Measurements from ENCODE around the gene MAPK1IP1L. TPM values are rescaled to one million over a fixed set of nuclear protein-coding genes. Genes with fewer than 3 reads are reported as not detected.

MAPK1IP1L gene
- total RNA-seq, 1 donor, result 96.1 TPM

DNA sequence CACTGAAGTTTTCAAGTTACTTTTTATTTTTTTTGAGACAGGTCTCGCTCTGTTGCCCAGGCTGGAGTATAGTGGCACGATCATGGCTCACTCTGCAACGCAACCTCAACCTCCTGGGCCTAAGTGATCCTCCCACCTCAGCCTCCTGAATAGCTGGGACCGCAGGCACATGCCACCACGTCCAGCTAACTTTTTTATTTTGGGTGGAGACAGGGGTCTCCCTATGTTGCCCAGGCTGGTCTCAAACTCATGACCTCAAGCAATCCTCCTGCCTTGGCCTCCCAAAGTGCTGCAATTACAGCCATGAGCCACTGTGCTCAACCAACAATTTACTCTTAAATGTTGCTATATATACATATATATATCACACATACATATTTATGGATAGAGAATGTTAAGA, 50.3 kb downstream of the MAPK1IP1L start:
- Histone ChIP-seq H3K27me3 (ENCODE audit: insufficient read depth, low read length) (no peaks in the 10 kb centered on the region), H3K9me3 (ENCODE audit: low read depth, low read length) (no peaks in the 10 kb centered on the region), H3K4me1 (ENCODE audit: insufficient read depth, low read length) (peaks cover 67% of the 10 kb centered on the region), H3K4me3 (ENCODE audit: low read length) (no peak overlapping the region)

DNA sequence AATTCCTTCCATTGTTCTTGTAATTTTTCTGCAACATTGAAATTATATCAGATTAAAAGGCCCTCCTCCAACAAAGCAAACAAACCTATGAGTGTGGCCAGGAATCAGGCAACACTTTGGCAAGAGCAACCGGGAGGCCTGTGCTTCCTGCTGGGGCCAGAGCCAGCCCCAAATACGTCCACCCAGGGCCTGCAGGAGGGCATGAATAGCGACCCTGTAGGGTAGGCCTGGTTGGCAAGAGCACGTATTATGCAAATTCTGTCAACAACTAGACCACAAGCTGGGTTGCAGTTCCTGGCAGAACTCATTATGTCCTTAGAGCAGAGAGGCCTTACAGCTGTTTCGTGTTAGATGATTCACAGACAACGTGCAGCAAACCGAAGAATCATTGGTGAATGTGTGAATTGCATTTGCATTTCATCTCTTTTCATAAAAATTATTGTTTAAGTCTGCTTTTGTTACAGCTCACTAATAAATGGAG, 50.7 kb downstream of the MAPK1IP1L start:
- no peak overlapping the region for H3K4me3 ChIP-seq (ENCODE audit: low read length)
- H3K27me3 ChIP-seq (ENCODE audit: insufficient read depth, low read length), result no peaks in the 10 kb centered on the region
- peaks cover 71% of the 10 kb centered on the region for H3K4me1 ChIP-seq (ENCODE audit: insufficient read depth, low read length)
- H3K9me3 ChIP-seq (ENCODE audit: low read depth, low read length), result no peaks in the 10 kb centered on the region

DNA sequence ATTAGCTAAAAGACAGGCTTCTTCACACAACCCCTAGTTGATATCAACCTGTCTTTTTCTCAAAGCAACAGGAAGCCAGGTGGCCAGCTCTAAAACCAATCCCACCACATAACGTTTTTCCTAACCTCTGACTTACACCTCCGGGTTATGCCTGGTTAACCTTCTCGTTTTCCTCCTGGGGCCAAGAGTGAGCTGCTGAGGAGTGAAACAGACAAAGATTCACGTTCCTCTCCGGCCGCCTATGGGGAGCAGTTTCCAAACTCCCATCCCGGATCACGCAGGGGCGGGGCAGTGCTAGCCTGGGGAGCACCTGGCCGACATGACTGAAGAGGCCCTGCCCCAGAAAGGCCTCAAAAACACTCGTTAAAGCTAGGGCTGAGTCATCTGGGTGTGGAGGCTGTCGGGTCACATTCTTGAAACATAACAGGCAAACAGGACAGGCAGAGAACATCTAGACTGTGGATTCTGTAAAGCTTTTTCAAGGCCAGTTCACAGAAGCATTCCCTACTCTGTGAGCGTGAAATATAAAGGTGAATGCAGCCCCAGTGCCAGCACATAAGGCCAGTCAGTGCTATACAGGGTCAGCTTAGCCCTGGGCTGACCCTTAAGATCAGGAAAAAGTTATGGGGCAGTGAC, 51.7 kb downstream of the MAPK1IP1L start:
- peaks cover 71% of the 10 kb centered on the region for H3K4me1 ChIP-seq (ENCODE audit: insufficient read depth, low read length)
- H3K27me3 ChIP-seq (ENCODE audit: insufficient read depth, low read length), result no peaks in the 10 kb centered on the region
- H3K4me3 ChIP-seq (ENCODE audit: low read length), result no peak overlapping the region
- H3K9me3 ChIP-seq (ENCODE audit: low read depth, low read length), result no peaks in the 10 kb centered on the region

DNA sequence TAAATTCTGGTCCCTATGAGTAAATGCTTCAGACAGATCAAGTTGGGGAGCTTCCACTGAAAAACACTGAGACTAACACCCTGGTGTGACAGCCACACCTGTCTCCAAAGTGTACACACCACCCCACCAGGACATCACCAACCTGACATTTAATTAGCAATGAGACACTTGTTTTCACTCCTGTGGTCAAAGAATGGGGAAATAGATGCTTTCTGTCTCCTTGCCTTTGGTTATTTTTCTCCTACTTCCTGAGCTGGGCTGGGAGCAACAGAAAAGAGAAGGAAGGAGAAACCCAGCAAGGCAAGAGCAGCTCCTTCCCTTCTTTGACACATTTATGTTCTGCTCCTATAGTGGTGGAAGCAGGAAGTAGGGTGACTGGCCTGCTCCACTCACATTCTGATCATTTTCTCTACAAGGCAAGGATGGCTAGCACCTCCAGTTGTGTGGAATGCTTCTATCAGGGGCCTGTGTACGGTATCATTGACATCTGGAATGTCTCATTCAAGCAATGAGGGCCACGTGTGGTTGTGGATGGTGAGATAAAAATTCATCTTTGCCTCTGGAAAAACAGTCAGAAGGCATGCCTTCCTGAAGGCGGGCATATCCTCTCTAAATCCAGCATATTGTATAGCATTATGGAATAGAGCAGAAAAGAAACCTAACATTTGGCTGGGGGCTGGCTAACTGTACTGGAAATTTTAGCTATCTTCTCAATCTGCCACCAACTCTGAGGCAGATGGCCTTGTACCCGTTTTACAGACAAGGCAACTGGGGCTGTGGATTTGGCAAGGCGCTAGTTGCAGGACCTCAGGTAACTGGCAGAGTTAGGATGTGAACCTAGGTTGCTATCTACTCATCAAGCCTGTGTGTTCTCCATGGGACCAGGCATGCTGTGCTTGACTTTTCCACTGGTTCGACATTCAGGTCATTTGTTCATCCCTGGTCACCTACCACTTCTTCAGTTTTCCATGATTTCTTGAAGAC, 52.8 kb downstream of the MAPK1IP1L start:
- Histone ChIP-seq H3K27me3 (ENCODE audit: insufficient read depth, low read length) (no peaks in the 10 kb centered on the region), H3K4me1 (ENCODE audit: insufficient read depth, low read length) (peaks cover 71% of the 10 kb centered on the region), H3K9me3 (ENCODE audit: low read depth, low read length) (no peaks in the 10 kb centered on the region), H3K4me3 (ENCODE audit: low read length) (no peak overlapping the region)

DNA sequence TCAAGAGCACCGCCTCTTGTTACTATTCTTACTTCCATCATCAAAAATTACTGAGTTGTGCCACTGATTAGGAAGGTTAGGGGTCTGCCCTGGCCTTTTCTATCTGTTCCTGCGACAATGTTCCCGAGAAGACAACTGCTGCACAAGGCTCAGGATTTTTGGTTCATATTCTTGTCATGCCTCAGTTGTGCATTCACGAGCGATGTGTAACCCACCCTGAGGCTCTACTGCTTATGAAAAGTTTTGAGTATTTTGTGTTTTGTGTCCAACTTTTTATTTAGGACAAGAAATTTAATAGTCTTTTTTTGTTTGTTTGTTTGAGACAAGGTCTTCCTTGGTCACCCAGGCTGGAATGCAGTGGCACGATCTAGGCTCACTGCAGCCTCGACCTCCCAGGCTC, 54.5 kb downstream of the MAPK1IP1L start:
- Histone ChIP-seq H3K9me3 (ENCODE audit: low read depth, low read length) (no peaks in the 10 kb centered on the region), H3K4me1 (ENCODE audit: insufficient read depth, low read length) (peaks cover 64% of the 10 kb centered on the region), H3K27me3 (ENCODE audit: insufficient read depth, low read length) (no peaks in the 10 kb centered on the region), H3K4me3 (ENCODE audit: low read length) (no peak overlapping the region)

DNA sequence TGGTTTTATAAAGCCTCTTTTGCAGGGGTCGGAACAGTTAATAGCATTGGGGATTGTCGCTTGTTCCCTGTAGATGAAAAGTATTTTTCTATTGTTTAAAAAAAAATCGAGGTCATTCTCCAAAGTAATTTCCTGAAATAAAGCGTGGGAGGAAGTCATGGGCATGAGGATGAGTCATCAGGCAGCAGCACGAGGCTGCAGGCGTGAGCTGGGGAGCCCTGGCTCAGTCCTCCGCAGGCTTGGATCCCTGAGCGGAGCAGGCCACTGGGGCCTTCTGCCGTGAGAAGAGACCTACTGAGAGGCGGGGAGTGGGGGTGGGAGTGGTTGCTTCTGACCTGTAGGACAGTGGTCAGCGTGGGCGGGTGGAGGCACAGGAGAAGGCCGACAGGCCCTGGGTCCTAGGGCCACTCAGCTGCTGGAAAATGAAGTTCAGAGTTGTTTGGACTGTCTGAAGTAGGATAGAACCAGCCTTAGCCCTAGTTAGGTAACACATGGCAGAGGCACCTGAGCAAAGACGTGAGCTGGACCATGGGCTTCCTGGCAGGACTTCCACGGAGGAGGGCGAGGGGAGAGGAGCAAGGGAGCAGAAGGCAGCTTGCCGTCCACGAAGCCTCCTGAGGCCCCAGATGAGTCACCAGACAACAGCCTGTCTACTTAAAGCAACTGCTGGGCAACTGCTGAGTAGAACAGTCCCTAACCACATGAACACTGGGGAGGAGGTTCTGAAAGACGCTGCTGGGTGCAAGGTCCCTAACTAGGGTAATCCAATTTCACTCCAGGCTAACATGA, 56.5 kb downstream of the MAPK1IP1L start:
- Histone ChIP-seq H3K4me3 (ENCODE audit: low read length) (no peak overlapping the region), H3K4me1 (ENCODE audit: insufficient read depth, low read length) (peaks cover 45% of the 10 kb centered on the region), H3K9me3 (ENCODE audit: low read depth, low read length) (no peaks in the 10 kb centered on the region), H3K27me3 (ENCODE audit: insufficient read depth, low read length) (no peaks in the 10 kb centered on the region)

DNA sequence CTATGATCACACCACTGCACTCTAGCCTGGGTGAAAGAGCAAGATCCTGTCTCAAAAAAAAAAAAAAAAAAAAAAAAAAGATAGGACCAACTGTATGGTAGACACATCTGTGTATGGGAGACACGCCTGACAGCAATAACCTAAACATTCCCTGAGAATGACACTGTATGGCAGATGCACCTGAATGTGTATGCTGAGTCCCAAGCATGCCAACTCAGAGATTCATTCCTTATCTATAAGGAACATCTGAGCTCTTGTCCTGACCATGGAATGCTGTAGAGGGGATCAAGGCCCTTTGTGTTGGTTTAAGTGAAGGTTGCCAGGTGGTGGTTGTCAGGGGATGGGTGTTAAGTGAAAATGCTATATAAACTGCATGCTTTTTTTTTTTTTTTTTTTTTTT, 58.4 kb downstream of the MAPK1IP1L start:
- Histone ChIP-seq H3K27me3 (ENCODE audit: insufficient read depth, low read length) (no peaks in the 10 kb centered on the region), H3K4me3 (ENCODE audit: low read length) (no peak overlapping the region), H3K9me3 (ENCODE audit: low read depth, low read length) (no peaks in the 10 kb centered on the region), H3K4me1 (ENCODE audit: insufficient read depth, low read length) (peaks cover 26% of the 10 kb centered on the region)

DNA sequence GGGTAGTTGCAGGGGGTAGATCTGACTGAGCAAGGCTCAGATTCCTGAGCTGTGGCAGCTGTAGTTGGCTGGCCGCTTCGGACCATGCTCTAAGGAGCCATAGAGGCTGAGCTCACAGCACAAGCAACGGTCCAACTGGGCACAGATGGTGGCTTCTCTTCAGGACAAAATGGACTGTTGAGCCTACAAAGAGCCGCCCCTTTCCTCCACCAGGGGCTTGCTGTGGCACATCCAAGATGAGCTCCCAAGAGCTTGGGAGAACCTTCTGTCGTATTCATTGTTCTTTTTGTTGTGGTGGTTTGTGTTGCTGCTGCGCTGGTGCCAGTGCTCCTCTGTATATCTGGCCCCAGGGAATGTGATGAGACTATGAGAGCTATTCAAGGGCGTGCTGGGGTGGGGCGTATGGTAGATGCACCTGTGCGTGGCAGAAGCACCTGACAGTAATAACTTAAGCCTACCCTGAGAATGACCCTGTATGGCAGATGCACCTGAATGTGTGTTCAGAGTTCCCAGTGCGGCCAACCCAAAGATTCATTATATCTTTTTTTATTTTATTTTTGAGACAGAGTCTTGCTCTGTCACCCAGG, 59.8 kb downstream of the MAPK1IP1L start:
- peaks cover 30% of the 10 kb centered on the region for H3K4me1 ChIP-seq (ENCODE audit: insufficient read depth, low read length)

DNA sequence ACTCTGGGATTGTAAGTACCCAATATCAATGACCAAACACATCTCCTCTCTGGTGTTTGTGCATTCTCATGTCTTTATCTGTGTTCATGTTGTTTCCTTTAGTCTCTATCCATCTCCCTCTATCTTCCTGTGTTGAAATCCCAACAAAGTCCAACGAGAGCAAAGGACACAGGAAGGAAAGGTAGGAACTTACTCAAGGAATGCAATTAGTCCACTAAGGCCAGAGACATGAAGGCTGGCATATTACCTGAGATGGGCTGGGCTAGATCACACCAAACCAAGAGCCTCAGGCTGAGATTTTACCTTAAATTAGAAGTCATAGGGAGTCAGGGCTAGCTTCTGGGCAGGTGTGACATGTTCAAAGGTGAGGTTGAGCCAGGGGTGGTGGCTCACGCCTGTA, 63.3 kb downstream of the MAPK1IP1L start:
- Histone ChIP-seq H3K27me3 (ENCODE audit: insufficient read depth, low read length) (no peaks in the 10 kb centered on the region), H3K4me1 (ENCODE audit: insufficient read depth, low read length) (peaks cover 39% of the 10 kb centered on the region), H3K4me3 (ENCODE audit: low read length) (no peak overlapping the region), H3K9me3 (ENCODE audit: low read depth, low read length) (no peaks in the 10 kb centered on the region)

More for the DNA sequence above, 59.8 kb downstream of the MAPK1IP1L start:
- no peaks in the 10 kb centered on the region for H3K27me3 ChIP-seq (ENCODE audit: insufficient read depth, low read length)
- H3K9me3 ChIP-seq (ENCODE audit: low read depth, low read length), result no peaks in the 10 kb centered on the region
- H3K4me3 ChIP-seq (ENCODE audit: low read length), result no peak overlapping the region

DNA sequence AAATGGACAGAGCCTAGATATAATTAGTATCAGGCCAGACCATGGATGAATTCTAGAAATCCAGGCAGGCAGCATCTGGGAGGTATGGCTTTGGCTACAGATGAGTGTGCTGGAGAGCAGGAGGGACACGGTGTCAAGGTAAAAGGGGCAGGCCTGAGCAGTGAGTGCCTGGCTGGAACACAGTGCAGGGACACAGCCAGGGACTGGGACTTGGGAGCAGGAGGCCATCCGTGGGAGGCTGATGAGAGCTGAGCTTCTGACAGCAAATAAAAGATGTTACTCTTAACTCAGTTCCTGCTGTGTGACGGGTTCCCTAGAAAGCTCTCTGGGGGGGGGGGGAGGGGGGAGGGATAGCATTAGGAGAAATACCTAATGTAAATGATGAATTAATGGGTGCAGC, 64.0 kb downstream of the MAPK1IP1L start:
- no peaks in the 10 kb centered on the region for H3K27me3 ChIP-seq (ENCODE audit: insufficient read depth, low read length)
- H3K4me1 ChIP-seq (ENCODE audit: insufficient read depth, low read length), result peaks cover 47% of the 10 kb centered on the region
- H3K4me3 ChIP-seq (ENCODE audit: low read length), result no peak overlapping the region

DNA sequence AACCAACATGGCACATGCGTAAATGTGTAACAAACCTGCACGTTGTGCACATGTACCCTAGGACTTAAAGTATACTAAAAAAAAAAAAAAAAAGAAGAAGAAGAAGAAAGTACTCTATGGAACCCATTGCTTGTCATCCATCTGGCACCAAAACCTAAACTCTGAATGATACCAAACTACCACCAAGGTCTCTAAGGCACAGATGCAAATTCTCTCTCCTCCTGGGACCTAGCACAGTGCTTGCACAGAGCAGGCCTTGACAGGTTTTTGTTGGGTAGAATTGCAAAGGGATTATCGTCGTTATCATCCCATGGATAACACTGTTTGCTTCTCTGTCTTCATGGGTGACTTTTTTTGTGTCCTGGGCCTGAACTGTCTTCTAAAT, 64.4 kb downstream of the MAPK1IP1L start:
- Histone ChIP-seq H3K4me3 (ENCODE audit: low read length) (no peak overlapping the region), H3K4me1 (ENCODE audit: insufficient read depth, low read length) (peaks cover 51% of the 10 kb centered on the region), H3K9me3 (ENCODE audit: low read depth, low read length) (no peaks in the 10 kb centered on the region), H3K27me3 (ENCODE audit: insufficient read depth, low read length) (no peaks in the 10 kb centered on the region)

More for the DNA sequence above, 64.0 kb downstream of the MAPK1IP1L start:
- H3K9me3 ChIP-seq (ENCODE audit: low read depth, low read length), result no peaks in the 10 kb centered on the region

DNA sequence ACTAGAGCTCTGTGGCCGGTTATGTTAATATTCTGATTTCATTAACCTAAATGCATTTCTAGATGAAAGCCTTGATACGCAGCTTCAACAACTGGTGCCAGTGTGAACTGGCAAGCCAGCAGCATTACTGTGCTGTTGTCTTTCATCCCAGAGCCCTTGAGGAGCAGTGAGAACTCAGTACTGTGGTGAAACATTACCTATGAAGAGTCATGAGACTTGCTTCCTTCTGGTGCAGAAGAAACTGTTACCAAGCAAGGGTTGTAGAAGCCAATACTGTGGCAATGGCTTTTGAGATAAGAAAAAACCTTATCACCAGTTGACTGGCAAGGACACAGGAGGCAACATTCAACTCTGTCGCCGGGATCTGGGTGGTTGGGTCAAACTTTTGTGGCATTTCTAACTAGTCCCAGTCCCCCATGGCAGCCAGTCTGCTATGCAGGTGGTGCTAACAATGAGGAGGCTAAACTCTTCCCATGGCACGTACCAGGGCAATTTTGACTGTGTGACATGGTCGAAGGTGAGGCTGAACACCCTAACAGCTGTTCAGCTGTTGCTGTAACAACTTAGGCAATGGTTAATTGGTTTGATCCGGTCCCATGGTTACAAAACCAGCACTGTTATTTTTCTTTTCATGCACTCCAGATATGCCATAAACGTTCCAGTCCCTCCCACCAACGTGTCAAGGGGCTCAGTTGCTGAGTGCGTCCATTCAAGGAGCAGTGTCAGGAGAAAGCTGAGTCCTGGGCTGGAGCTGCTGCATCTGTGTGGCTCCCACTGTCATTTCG, 65.0 kb downstream of the MAPK1IP1L start:
- peaks cover 57% of the 10 kb centered on the region for H3K4me1 ChIP-seq (ENCODE audit: insufficient read depth, low read length)
- no peaks in the 10 kb centered on the region for H3K27me3 ChIP-seq (ENCODE audit: insufficient read depth, low read length)
- no peak overlapping the region for H3K4me3 ChIP-seq (ENCODE audit: low read length)
- no peaks in the 10 kb centered on the region for H3K9me3 ChIP-seq (ENCODE audit: low read depth, low read length)

DNA sequence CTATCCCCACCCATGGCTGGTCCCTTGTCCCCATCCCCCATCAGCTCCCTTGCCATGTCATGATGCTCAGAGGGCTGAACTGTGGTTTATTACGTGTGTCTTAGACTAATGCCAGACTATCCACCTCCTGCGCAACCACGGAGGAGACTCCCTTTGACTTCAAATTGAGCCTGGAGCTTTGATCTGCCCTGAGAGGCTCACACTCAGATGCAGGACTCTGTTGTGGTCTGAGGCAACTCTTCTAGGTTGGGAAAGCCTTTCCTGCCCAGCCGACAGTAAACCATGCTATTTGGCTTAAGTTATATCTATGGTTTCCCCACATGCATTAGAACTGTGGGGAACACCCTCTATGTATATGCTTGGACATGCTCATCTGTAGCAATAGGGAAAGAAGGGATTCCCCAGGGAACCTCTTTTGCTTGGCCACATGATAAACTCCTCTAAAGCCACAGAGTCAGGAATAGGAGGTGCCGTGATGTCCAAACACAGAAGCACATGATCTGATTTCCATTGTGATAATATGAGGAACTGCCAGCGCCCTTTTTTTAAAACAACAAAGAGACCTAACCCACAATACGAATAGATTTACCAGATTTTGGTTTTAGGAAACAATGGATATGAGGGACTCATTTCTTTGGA, 66.5 kb downstream of the MAPK1IP1L start:
- Histone ChIP-seq H3K27me3 (ENCODE audit: insufficient read depth, low read length) (no peaks in the 10 kb centered on the region), H3K4me3 (ENCODE audit: low read length) (no peak overlapping the region), H3K9me3 (ENCODE audit: low read depth, low read length) (no peaks in the 10 kb centered on the region), H3K4me1 (ENCODE audit: insufficient read depth, low read length) (peaks cover 68% of the 10 kb centered on the region)

DNA sequence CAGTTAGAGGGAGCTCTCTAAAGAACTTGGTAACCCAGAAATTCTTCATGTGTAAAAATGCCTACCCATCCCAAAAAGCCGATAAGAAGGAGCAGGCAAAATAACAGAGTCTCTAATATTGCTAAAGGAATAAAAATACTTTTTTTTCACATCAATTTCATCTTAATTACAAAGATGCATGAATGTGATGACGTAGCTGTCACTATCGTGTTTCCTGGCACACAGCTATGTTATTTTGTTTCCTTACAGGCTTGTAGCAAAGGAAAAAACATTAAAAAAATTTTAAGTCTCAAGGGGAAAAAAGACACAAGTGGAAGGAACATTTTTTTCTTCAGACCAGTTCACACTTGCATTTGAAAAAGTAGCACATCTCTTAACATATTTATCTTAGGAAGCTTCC, 67.3 kb downstream of the MAPK1IP1L start:
- Histone ChIP-seq H3K27me3 (ENCODE audit: insufficient read depth, low read length) (no peaks in the 10 kb centered on the region), H3K4me3 (ENCODE audit: low read length) (no peak overlapping the region), H3K9me3 (ENCODE audit: low read depth, low read length) (no peaks in the 10 kb centered on the region), H3K4me1 (ENCODE audit: insufficient read depth, low read length) (peaks cover 70% of the 10 kb centered on the region)

Data from mononuclear cell (primary cell).